DOHH2 (cell line): ENCODE measurements around the gene CNOT3.

ENCODE experiments used
- EZH2phosphoT487 ChIP-seq: fragments of 200-600 bp; sonication (generic); IDR thresholded peaks from 2 replicates; pipeline ENCODE4 v1.6.1; 2017; ENCODE audit warnings: borderline replicate concordance, mild to moderate bottlenecking, antibody characterized with exemption, low read length, moderate library complexity, mixed read lengths
- TF ChIP-seq, protein P1 (sequence below): fragments of 200-600 bp; sonication (generic); IDR thresholded peaks from one replicate; pipeline ENCODE4 v1.5.1; 2014; ENCODE audit warnings: antibody characterized with exemption, mild to moderate bottlenecking, low read depth, low read length; ENCODE audit not compliant: poor library complexity, severe bottlenecking

DNA sequence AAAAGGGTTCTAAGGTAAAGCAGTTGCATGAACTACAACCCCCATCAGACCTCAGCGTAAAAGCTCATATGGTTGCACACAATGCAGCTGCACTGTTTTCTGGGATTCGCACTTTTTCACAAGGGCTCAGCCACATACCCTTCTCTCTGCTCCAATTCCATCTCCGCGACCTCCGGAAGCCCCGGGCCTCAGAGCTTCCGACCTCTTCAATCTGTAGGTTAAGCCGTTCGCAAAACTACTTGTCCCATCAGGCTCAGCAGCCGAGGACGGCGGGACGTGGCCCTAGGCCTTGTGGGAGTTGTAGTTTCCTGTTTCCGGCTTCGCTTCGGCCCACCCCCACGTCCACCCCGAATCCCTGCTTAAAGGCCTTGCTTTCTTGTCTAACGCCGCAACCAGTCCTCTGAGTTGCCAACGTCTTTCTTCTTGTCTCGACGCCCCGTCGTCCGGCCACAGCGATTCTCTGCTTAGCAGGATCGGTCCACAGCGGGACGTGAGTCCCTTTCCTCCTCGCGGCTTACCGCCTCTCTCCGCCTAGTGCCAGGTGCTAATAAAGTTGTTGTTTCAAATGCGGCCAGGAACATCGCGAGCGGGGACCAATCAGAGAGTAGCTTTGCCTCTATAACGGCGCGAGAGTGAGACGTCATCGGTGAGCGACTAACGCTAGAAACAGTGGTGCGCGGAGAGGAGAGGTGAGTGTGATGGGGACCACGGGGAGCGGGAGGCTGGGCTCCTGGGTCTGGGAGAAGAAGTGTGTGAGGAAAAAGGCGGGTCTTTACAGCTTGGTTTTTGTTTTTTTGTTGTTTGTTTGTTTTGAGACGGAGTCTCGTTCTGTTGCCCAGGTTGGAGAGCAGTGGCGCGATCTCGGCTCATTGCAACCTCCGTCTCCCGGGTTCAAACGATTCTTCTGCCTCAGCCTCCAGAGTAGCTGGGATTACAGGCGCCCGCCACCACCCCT is 22.2 kb upstream of the CNOT3 start, which contains the start of the genes PRPF31 and TFPT:
- no peak for TF ChIP-seq EZH2phosphoT487
- TF ChIP-seq, protein P1, sequence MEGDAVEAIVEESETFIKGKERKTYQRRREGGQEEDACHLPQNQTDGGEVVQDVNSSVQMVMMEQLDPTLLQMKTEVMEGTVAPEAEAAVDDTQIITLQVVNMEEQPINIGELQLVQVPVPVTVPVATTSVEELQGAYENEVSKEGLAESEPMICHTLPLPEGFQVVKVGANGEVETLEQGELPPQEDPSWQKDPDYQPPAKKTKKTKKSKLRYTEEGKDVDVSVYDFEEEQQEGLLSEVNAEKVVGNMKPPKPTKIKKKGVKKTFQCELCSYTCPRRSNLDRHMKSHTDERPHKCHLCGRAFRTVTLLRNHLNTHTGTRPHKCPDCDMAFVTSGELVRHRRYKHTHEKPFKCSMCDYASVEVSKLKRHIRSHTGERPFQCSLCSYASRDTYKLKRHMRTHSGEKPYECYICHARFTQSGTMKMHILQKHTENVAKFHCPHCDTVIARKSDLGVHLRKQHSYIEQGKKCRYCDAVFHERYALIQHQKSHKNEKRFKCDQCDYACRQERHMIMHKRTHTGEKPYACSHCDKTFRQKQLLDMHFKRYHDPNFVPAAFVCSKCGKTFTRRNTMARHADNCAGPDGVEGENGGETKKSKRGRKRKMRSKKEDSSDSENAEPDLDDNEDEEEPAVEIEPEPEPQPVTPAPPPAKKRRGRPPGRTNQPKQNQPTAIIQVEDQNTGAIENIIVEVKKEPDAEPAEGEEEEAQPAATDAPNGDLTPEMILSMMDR: no peak
